ENCODE data around the gene EPHA7.

DNA sequence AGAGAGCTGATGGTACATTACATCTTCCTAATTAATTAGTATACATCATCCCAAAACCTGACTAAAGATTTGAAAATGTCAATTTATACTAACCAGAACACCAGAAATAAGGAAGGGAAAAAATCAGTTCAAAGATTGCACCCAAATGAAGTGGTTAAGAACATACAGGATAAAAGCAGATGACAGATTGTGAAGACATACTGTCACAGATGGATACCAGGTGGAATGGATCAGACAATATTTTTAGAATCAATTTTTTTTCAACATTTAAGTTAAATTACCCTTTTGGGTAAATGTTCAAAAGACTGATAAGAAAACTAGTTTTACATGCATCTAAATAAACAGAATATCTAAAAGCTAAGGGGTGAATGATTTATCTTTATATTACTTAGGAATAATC is 47.6 kb downstream of the EPHA7 start:
- TF ChIP-seq RELA (CRISPR knock-in tag; IDR thresholded peaks at IDR 0.05; ENCODE audit: borderline replicate concordance) = no peak
- no peak for TF ChIP-seq TCF7 (CRISPR knock-in tag; IDR thresholded peaks at IDR 0.05; ENCODE audit: low read depth)
- TF ChIP-seq, protein P1, sequence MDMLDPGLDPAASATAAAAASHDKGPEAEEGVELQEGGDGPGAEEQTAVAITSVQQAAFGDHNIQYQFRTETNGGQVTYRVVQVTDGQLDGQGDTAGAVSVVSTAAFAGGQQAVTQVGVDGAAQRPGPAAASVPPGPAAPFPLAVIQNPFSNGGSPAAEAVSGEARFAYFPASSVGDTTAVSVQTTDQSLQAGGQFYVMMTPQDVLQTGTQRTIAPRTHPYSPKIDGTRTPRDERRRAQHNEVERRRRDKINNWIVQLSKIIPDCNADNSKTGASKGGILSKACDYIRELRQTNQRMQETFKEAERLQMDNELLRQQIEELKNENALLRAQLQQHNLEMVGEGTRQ (CRISPR knock-in tag; IDR thresholded peaks at IDR 0.05) = no peak
